Hepatocyte (in vitro differentiated cells): ENCODE results near the gene HPGD.

Source experiments
- EZH2 ChIP-seq: fragments of 200-600 bp; sonication (generic); IDR thresholded peaks from 2 replicates; pipeline ENCODE4 v1.6.1; 2016; ENCODE audit warnings: antibody characterized with exemption, mild to moderate bottlenecking, borderline replicate concordance
- EZH2phosphoT487 ChIP-seq: fragments of 200-600 bp; sonication (generic); IDR thresholded peaks from one replicate; pipeline ENCODE4 v1.6.1; 2018; ENCODE audit warnings: antibody characterized with exemption, mild to moderate bottlenecking, low read depth, moderate library complexity; ENCODE audit not compliant: unreplicated experiment, severe bottlenecking

GRCh38 chr4:174522183-174523024 lies at the start of gene HPGD:
- no peak for TF ChIP-seq EZH2phosphoT487
- no peak for TF ChIP-seq EZH2
